Measurements from ENCODE around the gene SELPLG.
"Not testable (repeated sequence)": the region's sequence is repeated elsewhere in the genome, so short reads cannot be mapped to it uniquely, and the experiment has no call there.

SELPLG gene

GRCh38 chr12:108638997-108639822 is 5.5 kb upstream of the SELPLG start:
- DNase-seq (ENCODE audit: low spot score): no peak
- no peak for FAIRE-seq

GRCh38 chr12:108638141-108638827 is 4.6 kb upstream of the SELPLG start:
- FAIRE-seq (no peak), DNase-seq (ENCODE audit: low spot score) (no peak)

GRCh38 chr12:108637222-108637971 is 3.7 kb upstream of the SELPLG start:
- DNase-seq (ENCODE audit: low spot score): no peak
- FAIRE-seq: no peak

GRCh38 chr12:108635997-108636808 is 2.5 kb upstream of the SELPLG start:
- DNase-seq (ENCODE audit: low spot score) (no peak), FAIRE-seq (no peak)

GRCh38 chr12:108635201-108635996 is 1.7 kb upstream of the SELPLG start:
- DNase-seq (ENCODE audit: low spot score) (no peak), FAIRE-seq (no peak)

GRCh38 chr12:108634341-108634751 is 652 bp upstream of the SELPLG start:
- FAIRE-seq (no peak), DNase-seq (ENCODE audit: low spot score) (no peak)

GRCh38 chr12:108633081-108633533 is 587 bp downstream of the SELPLG start:
- no peak for DNase-seq (ENCODE audit: low spot score)
- no peak for FAIRE-seq

GRCh38 chr12:108631261-108631660 is 2.4 kb downstream of the SELPLG start:
- DNase-seq (ENCODE audit: low spot score); FAIRE-seq: not testable (repeated sequence)

- no peak for FAIRE-seq
These were observed 3.0 kb downstream of the SELPLG start for GRCh38 chr12:108630481-108631207.

GRCh38 chr12:108629824-108630476 is 3.7 kb downstream of the SELPLG start:
- DNase-seq (ENCODE audit: low spot score) (peak; percentile 73), FAIRE-seq (no peak)

More at GRCh38 chr12:108630481-108631207, 3.0 kb downstream of the SELPLG start:
- no peak for DNase-seq (ENCODE audit: low spot score)

- DNase-seq (ENCODE audit: low spot score) (no peak), FAIRE-seq (no peak)
These were observed 4.5 kb downstream of the SELPLG start for GRCh38 chr12:108629151-108629550.

- DNase-seq (ENCODE audit: low spot score) (no peak), FAIRE-seq (no peak)
These were observed 6.4 kb downstream of the SELPLG start for GRCh38 chr12:108627134-108627920.

- DNase-seq (ENCODE audit: low spot score) (no peak), FAIRE-seq (no peak)
These were observed 8.5 kb downstream of the SELPLG start for GRCh38 chr12:108625228-108625627.

GRCh38 chr12:108623577-108623976 is 10.1 kb downstream of the SELPLG start:
- no peak for DNase-seq (ENCODE audit: low spot score)
- FAIRE-seq: no peak

- DNase-seq (ENCODE audit: low spot score) (no peak), FAIRE-seq (no peak)
These were observed 10.7 kb downstream of the SELPLG start for GRCh38 chr12:108622921-108623514.

- DNase-seq (ENCODE audit: low spot score) (peak; percentile 54), FAIRE-seq (no peak)
These were observed 11.3 kb downstream of the SELPLG start for GRCh38 chr12:108622421-108622820.

GRCh38 chr12:108621161-108621560 is 12.5 kb downstream of the SELPLG start:
- no peak for DNase-seq (ENCODE audit: low spot score)
- no peak for FAIRE-seq
